MCF 10A (cell line): ENCODE results near the gene TMOD1. TPM values are rescaled to one million over a fixed set of nuclear protein-coding genes. Genes with fewer than 3 reads are reported as not detected.
"Not testable (repeated sequence)": the region's sequence is repeated elsewhere in the genome, so short reads cannot be mapped to it uniquely, and the experiment has no call there.

Experiments used
- BruUV-seq: library from RNA; stranded (reverse); fragments of 400-500 nt; replicated peaks from 2 replicates; lab custom pipeline; 2021; lab: Mats Ljungman, UMichigan
- CTCF ChIA-PET: fragments of 300-600 bp; sonication (Branson Sonifier 250); formaldehyde crosslinking; extraction: SDS; loops from one replicate; lab custom pipeline; 2021; ENCODE audit warnings: antibody characterized with exemption, inconsistent platforms; lab: Yijun Ruan, JAX
- POLR2A ChIA-PET: fragments of 300-600, 350-650 bp; sonication (Branson Sonifier 250); formaldehyde crosslinking; extraction: SDS; loops from one replicate; lab custom pipeline; 2020; ENCODE audit warnings: antibody characterized with exemption, inconsistent platforms; lab: Yijun Ruan, JAX
- DNase-seq: peaks from one replicate; pipeline ENCODE4 v3.0.0-alpha.2; 2018; ENCODE audit not compliant: unreplicated experiment
- H3K27ac Mint-ChIP-seq: one replicate; pipeline ENCODE4 v1.8.0; 2022; ENCODE audit warnings: mild to moderate bottlenecking, low read depth, mixed read lengths; ENCODE audit not compliant: unreplicated experiment
- H3K27me3 Mint-ChIP-seq: one replicate; pipeline ENCODE4 v1.8.0; 2022; ENCODE audit warnings: mixed read lengths; ENCODE audit not compliant: insufficient read depth, unreplicated experiment
- H3K36me3 Mint-ChIP-seq: one replicate; pipeline ENCODE4 v1.8.0; 2022; ENCODE audit warnings: mild to moderate bottlenecking, moderate library complexity, mixed read lengths; ENCODE audit not compliant: insufficient read depth, unreplicated experiment
- H3K4me1 Mint-ChIP-seq: one replicate; pipeline ENCODE4 v1.8.0; 2022; ENCODE audit warnings: mixed read lengths; ENCODE audit not compliant: insufficient read depth, unreplicated experiment
- H3K4me3 Mint-ChIP-seq: one replicate; pipeline ENCODE4 v1.8.0; 2022; ENCODE audit warnings: mild to moderate bottlenecking, moderate library complexity, mixed read lengths; ENCODE audit not compliant: unreplicated experiment
- H3K9me3 Mint-ChIP-seq: one replicate; pipeline ENCODE4 v1.8.0; 2022; ENCODE audit warnings: mixed read lengths; ENCODE audit not compliant: unreplicated experiment
- CTCF ChIP-seq: fragments of 200-600 bp; IDR thresholded peaks from one replicate; pipeline ENCODE4 v1.8.0; 2022; ENCODE audit warnings: antibody characterized with exemption, mild to moderate bottlenecking; ENCODE audit not compliant: unreplicated experiment
- intact Hi-C: fragments of 100-400 bp; cut with micrococcal nuclease; formaldehyde crosslinking; loops from 2 replicates; pipeline ENCODE4 v1.14.1; 2022
- total RNA-seq: library from RNA; stranded (reverse); gene quantifications from 2 replicates; pipeline ENCODE4 v1.2.3, GENCODE V29; 2022

The TMOD1 gene
- total RNA-seq, 1 experiment from 2014 or later, result 0.26 TPM

GRCh38 chr9:97571664-97572063, 70.2 kb downstream of the TMOD1 start:
- Mint-ChIP-seq H3K27ac (no peak overlapping the region), H3K36me3 (peaks cover 8% of the 10 kb centered on the region), H3K9me3 (no peaks in the 10 kb centered on the region), H3K4me3 (no peak overlapping the region), H3K27me3 (peaks cover 29% of the 10 kb centered on the region), H3K4me1 (no peaks in the 10 kb centered on the region)
- no peak for TF ChIP-seq CTCF
- BruUV-seq, result no TSS peak
- CTCF ChIA-PET, result interaction anchor here (1.0 to 1.5 kb wide), 2 partner anchors 10 to 27 kb away, joined by 3 read pairs; no protein-coding TSS in a partner anchor
- intact Hi-C loops, result no loop called here
- DNase-seq, result no peak
- POLR2A ChIA-PET, result no interaction called here

GRCh38 chr9:97572196-97572891, 70.9 kb downstream of the TMOD1 start:
- intact Hi-C loops, result no loop called here
- ChIA-PET CTCF (interaction anchor here (1.0 to 1.2 kb wide), 2 partner anchors 26 to 104 kb away, joined by 3 to 6 read pairs; no protein-coding TSS in a partner anchor), POLR2A (no interaction called here)
- Mint-ChIP-seq H3K4me3 (no peak overlapping the region), H3K27ac (no peak overlapping the region), H3K4me1 (no peaks in the 10 kb centered on the region), H3K9me3 (no peaks in the 10 kb centered on the region), H3K27me3 (peaks cover 29% of the 10 kb centered on the region), H3K36me3 (peaks cover 8% of the 10 kb centered on the region)
- no peak for DNase-seq
- no TSS peak for BruUV-seq
- no peak for TF ChIP-seq CTCF

GRCh38 chr9:97572892-97573365, 71.5 kb downstream of the TMOD1 start:
- ChIA-PET POLR2A (interaction anchor here (0.7 kb wide), 1 partner anchor 47 kb away, joined by 3 read pairs; no protein-coding TSS in a partner anchor), CTCF (interaction anchor here (0.7 to 1.2 kb wide), 2 partner anchors 30 to 104 kb away, joined by 3 to 6 read pairs; no protein-coding TSS in a partner anchor)
- Mint-ChIP-seq H3K4me3 (no peak overlapping the region), H3K27ac (no peak overlapping the region), H3K4me1 (no peaks in the 10 kb centered on the region), H3K36me3 (peaks cover 8% of the 10 kb centered on the region), H3K27me3 (peaks cover 27% of the 10 kb centered on the region), H3K9me3 (no peaks in the 10 kb centered on the region)
- intact Hi-C loops, result no loop called here
- no TSS peak for BruUV-seq
- TF ChIP-seq CTCF, result no peak
- DNase-seq, result no peak

GRCh38 chr9:97573482-97574073, 72.1 kb downstream of the TMOD1 start:
- no TSS peak for BruUV-seq
- Mint-ChIP-seq H3K27me3 (peaks cover 21% of the 10 kb centered on the region), H3K9me3 (no peaks in the 10 kb centered on the region), H3K27ac (no peak overlapping the region), H3K36me3 (peaks cover 8% of the 10 kb centered on the region), H3K4me3 (no peak overlapping the region), H3K4me1 (no peaks in the 10 kb centered on the region)
- DNase-seq, result no peak
- POLR2A ChIA-PET, result interaction anchor here (0.6 to 0.7 kb wide), 2 partner anchors 48 to 192 kb away, joined by 3 read pairs; no protein-coding TSS in a partner anchor
- CTCF ChIA-PET, result interaction anchor here (0.7 to 1.2 kb wide), 2 partner anchors 29 to 105 kb away, joined by 3 to 6 read pairs; no protein-coding TSS in a partner anchor
- intact Hi-C loops, result no loop called here
- no peak for TF ChIP-seq CTCF

- BruUV-seq, H3K4me1 Mint-ChIP-seq, H3K27ac Mint-ChIP-seq, H3K4me3 Mint-ChIP-seq, H3K36me3 Mint-ChIP-seq, intact Hi-C loops, DNase-seq, H3K9me3 Mint-ChIP-seq: not testable (repeated sequence)
- ChIA-PET POLR2A (interaction anchor here (0.6 kb wide), 1 partner anchor 192 kb away, joined by 3 read pairs; no protein-coding TSS in a partner anchor), CTCF (interaction anchor here (0.6 to 2.6 kb wide), 3 partner anchors 14 to 163 kb away, joined by 3 to 12 read pairs (median 3); no protein-coding TSS in a partner anchor)
- H3K27me3 Mint-ChIP-seq, result peaks cover 16% of the 10 kb centered on the region
Observed at GRCh38 chr9:97574101-97574571, 72.7 kb downstream of the TMOD1 start.
